HepG2 (cell line): ENCODE measurements around the gene ACOXL. TPM values are rescaled to one million over a fixed set of nuclear protein-coding genes. Genes with fewer than 3 reads are reported as not detected.

Source experiments
- ATAC-seq: fragments of 200-7000 bp; cut with Tn5 transposase; 3 replicates; pipeline ENCODE4 v1.9.1; 2020; ENCODE audit warnings: mild to moderate bottlenecking, moderate library complexity
- BruUV-seq: library from RNA; stranded (reverse); fragments of 400-500 nt; replicated peaks from 2 replicates; lab custom pipeline; 2021; lab: Mats Ljungman, UMichigan
- CTCF ChIA-PET: fragments of 300-600 bp; formaldehyde crosslinking; extraction: SDS; loops from one replicate; lab custom pipeline; 2021; ENCODE audit warnings: low total read pairs, inconsistent platforms, low intra/inter-chr PET ratio; lab: Yijun Ruan, JAX
- POLR2A ChIA-PET: fragments of 350-600 bp; sonication (Branson Sonifier 250); formaldehyde crosslinking; loops from one replicate; lab custom pipeline; 2020; ENCODE audit warnings: antibody characterized with exemption, inconsistent platforms; lab: Yijun Ruan, JAX
- DNase-seq: peaks from one replicate; pipeline ENCODE4 v3.0.0-alpha.2; 2015; ENCODE audit warnings: low spot score
- FAIRE-seq: peaks from 3 replicates; lab custom pipeline; 2011; peaks lifted over from hg19 to GRCh38; lab: Jason Lieb, UNC
- H2AFZ ChIP-seq: one replicate; pipeline ENCODE4 v1.6.1; 2011; ENCODE audit warnings: low read length, inconsistent platforms
- H3K27ac ChIP-seq: fragments of 300-600 bp; 3 replicates; pipeline ENCODE4 v1.8.0; 2011; ENCODE audit warnings: mixed run types, mild to moderate bottlenecking, mixed read lengths, low read length, inconsistent platforms; ENCODE audit not compliant: insufficient read depth; ENCODE audit errors: extremely low read length
- H3K27me3 ChIP-seq, 2 experiments: fragments of 200-600 bp in 1 of 2; 2 replicates in 1 of 2; 3 replicates in 1 of 2; pipeline versions ENCODE4 v1.6.0 to v1.8.0; 2011; ENCODE audit warnings: low read length in 2 of 2, mild to moderate bottlenecking in 2 of 2, moderate library complexity in 2 of 2, inconsistent platforms in 1 of 2; ENCODE audit not compliant: insufficient read depth in 2 of 2, control insufficient read depth in 1 of 2
- H3K36me3 ChIP-seq, 2 experiments: fragments of 200-600 bp in 1 of 2; replicated peaks in 1 of 2; 2 replicates in 1 of 2; 3 replicates in 1 of 2; pipeline versions ENCODE4 v1.5.1 to v1.8.0; 2011; ENCODE audit warnings: low read length in 2 of 2, inconsistent platforms in 1 of 2; ENCODE audit not compliant: insufficient read depth in 2 of 2, control insufficient read depth in 1 of 2
- H3K4me1 ChIP-seq: 2 replicates; pipeline ENCODE4 v1.5.1; 2012; ENCODE audit warnings: low read length, inconsistent platforms; ENCODE audit not compliant: insufficient read depth
- H3K4me2 ChIP-seq: 2 replicates; pipeline ENCODE4 v1.6.0; 2011; ENCODE audit warnings: low read depth, low read length, inconsistent platforms
- H3K4me3 ChIP-seq, 3 experiments: fragments of 200-600 bp in 1 of 3; sonication (generic), shearing (Covaris generic) in 1 of 3; replicated peaks in 1 of 3; 2 replicates each; pipeline ENCODE4 v1.5.1; 2011 to 2016; ENCODE audit warnings: low read length in 3 of 3, inconsistent platforms in 2 of 3, low read depth in 2 of 3, mild to moderate bottlenecking in 2 of 3, control low read depth in 1 of 3, mixed read lengths in 1 of 3; ENCODE audit not compliant: insufficient read depth in 1 of 3
- H3K79me2 ChIP-seq: one replicate; pipeline ENCODE4 v1.6.1; 2011; ENCODE audit warnings: low read length, inconsistent platforms; ENCODE audit not compliant: insufficient read depth
- H3K9ac ChIP-seq: 2 replicates; pipeline ENCODE4 v1.6.0; 2011; ENCODE audit warnings: mild to moderate bottlenecking, low read depth, low read length, inconsistent platforms; ENCODE audit not compliant: insufficient read depth
- H3K9me3 ChIP-seq: 2 replicates; pipeline ENCODE4 v1.5.1; 2012; ENCODE audit warnings: mild to moderate bottlenecking, low read length
- H4K20me1 ChIP-seq: 2 replicates; pipeline ENCODE4 v1.6.0; 2011; ENCODE audit warnings: inconsistent platforms, mild to moderate bottlenecking, low read length, moderate library complexity; ENCODE audit not compliant: insufficient read depth
- ATRX ChIP-seq: sonication (generic); formaldehyde crosslinking; IDR thresholded peaks from 2 replicates; pipeline ENCODE4 v1.4.0; 2020; ENCODE audit warnings: missing genetic modification reagents, borderline replicate concordance
- NFIB ChIP-seq: sonication (generic); formaldehyde crosslinking; IDR thresholded peaks from 2 replicates; pipeline ENCODE4 v1.9.0; 2021; ENCODE audit warnings: missing genetic modification reagents, mild to moderate bottlenecking, borderline replicate concordance
- PHF20 ChIP-seq: sonication (generic); formaldehyde crosslinking; IDR thresholded peaks from 2 replicates; pipeline ENCODE4 v1.5.0; 2020; ENCODE audit warnings: mild to moderate bottlenecking, missing genetic modification reagents
- SMARCE1 ChIP-seq: fragments of 450-650 bp; IDR thresholded peaks from 2 replicates; pipeline ENCODE4 v1.6.1; 2017; ENCODE audit warnings: borderline replicate concordance
- ZKSCAN1 ChIP-seq: fragments of 150-350 bp; IDR thresholded peaks from 2 replicates; pipeline ENCODE4 v1.6.1; 2014; ENCODE audit warnings: low read length
- ZNF143 ChIP-seq: sonication (generic); formaldehyde crosslinking; IDR thresholded peaks from 2 replicates; pipeline ENCODE4 v1.4.0; 2020; ENCODE audit warnings: missing genetic modification reagents
- ZNF180 ChIP-seq: sonication (generic); formaldehyde crosslinking; IDR thresholded peaks from 2 replicates; pipeline ENCODE4 v1.4.0; 2020; ENCODE audit warnings: low read depth, missing genetic modification reagents, borderline replicate concordance
- ZNF747 ChIP-seq: sonication (generic); formaldehyde crosslinking; IDR thresholded peaks from 2 replicates; pipeline ENCODE4 v1.8.1; 2023; ENCODE audit warnings: missing genetic modification reagents, mild to moderate bottlenecking, borderline replicate concordance
- WGBS: methylation state at CpG from one replicate; pipeline ENCODE4 v1.1.6; 2017; ENCODE audit warnings: low lambda C conversion rate; 5-methylcytosine and 5-hydroxymethylcytosine counted together
- in situ Hi-C: cut with HindIII; loops from 2 replicates; pipeline ENCODE4 v1.10.0; 2017; ENCODE audit warnings: low pct_unique_long_range_greater_than_20kb; ENCODE audit not compliant: extremely low pct_ligation_motif_present
- intact Hi-C: fragments of 100-400 bp; cut with micrococcal nuclease; formaldehyde crosslinking; loops from one replicate; pipeline ENCODE4 v1.10.0; 2022; ENCODE audit not compliant: unreplicated experiment
- polyA plus RNA-seq, 8 experiments: library from polyadenylated mRNA; depleted of rRNA in 3 of 8; stranded (reverse) in 7 of 8; unstranded in 1 of 8; fragments of >200 nt; fragmentation: Illumina TruSeq in 4 of 8; extraction: Trizol in 4 of 8; gene quantifications; 2 replicates each; pipeline versions ENCODE4 v1.2.1 to v1.2.3, GENCODE V29; 2011 to 2016; ENCODE audit warnings: low read depth in 4 of 8, missing spikeins in 1 of 8, mixed read lengths in 1 of 8; ENCODE audit not compliant: insufficient read depth in 1 of 8
- total RNA-seq, 5 experiments: library from RNA; depleted of rRNA; stranded (reverse); fragments of >200 nt; fragmentation: Illumina TruSeq; extraction: Trizol; gene quantifications; 2 replicates each; pipeline ENCODE4 v1.2.3, GENCODE V29; 2016; ENCODE audit warnings: low read depth in 1 of 5
- TF ChIP-seq, protein P1 (sequence below), 2 experiments: sonication (generic) in 1 of 2; formaldehyde crosslinking in 1 of 2; IDR thresholded peaks; 2 replicates each; pipeline versions ENCODE4 v1.5.1 to v1.6.1; 2011 to 2020; ENCODE audit warnings: borderline replicate concordance in 1 of 2, low read depth in 1 of 2, low read length in 1 of 2, mild to moderate bottlenecking in 1 of 2, missing genetic modification reagents in 1 of 2, moderate library complexity in 1 of 2
- TF ChIP-seq, protein P2 (sequence below): sonication (generic); formaldehyde crosslinking; IDR thresholded peaks from 2 replicates; pipeline ENCODE4; 2020; ENCODE audit warnings: missing genetic modification reagents, mild to moderate bottlenecking, borderline replicate concordance
- TF ChIP-seq, protein P3 (sequence below): sonication (generic); formaldehyde crosslinking; IDR thresholded peaks from 2 replicates; pipeline ENCODE4 v1.4.0; 2020; ENCODE audit warnings: missing genetic modification reagents

The ACOXL gene
- total and polyA plus RNA-seq, 2 of the 13 experiments (the other 11 are each of a cell fraction or from before 2014, with no cell fraction given) = not detected

DNA sequence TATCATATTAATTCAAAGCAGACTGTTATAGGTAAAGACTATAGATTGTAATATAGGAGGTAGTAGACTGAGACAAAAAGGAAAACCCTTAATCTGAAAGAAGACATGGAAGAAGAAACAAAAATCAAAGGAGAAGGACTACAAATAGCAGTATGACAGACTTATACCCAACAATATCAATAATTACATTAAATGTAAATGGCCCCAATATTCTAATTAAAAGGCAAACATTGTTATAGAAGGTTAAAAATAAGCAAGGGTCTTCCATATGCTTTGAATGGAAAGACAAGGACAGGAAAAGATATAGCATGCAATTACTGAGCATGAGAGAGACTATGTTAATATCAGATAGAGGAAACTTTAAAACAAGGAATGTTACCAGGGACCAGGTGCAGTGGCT lies 278.8 kb downstream of the ACOXL start (continued):
- TF ChIP-seq NFIB (no peak), SMARCE1 (no peak)
- TF ChIP-seq, protein P1, sequence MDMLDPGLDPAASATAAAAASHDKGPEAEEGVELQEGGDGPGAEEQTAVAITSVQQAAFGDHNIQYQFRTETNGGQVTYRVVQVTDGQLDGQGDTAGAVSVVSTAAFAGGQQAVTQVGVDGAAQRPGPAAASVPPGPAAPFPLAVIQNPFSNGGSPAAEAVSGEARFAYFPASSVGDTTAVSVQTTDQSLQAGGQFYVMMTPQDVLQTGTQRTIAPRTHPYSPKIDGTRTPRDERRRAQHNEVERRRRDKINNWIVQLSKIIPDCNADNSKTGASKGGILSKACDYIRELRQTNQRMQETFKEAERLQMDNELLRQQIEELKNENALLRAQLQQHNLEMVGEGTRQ (IDR thresholded peaks at IDR 0.05; ENCODE audit: low read depth, low read length) = no peak
- TF ChIP-seq, protein P1 (CRISPR knock-in tag; IDR thresholded peaks at IDR 0.05; ENCODE audit: borderline replicate concordance) = no peak
- TF ChIP-seq, protein P2, sequence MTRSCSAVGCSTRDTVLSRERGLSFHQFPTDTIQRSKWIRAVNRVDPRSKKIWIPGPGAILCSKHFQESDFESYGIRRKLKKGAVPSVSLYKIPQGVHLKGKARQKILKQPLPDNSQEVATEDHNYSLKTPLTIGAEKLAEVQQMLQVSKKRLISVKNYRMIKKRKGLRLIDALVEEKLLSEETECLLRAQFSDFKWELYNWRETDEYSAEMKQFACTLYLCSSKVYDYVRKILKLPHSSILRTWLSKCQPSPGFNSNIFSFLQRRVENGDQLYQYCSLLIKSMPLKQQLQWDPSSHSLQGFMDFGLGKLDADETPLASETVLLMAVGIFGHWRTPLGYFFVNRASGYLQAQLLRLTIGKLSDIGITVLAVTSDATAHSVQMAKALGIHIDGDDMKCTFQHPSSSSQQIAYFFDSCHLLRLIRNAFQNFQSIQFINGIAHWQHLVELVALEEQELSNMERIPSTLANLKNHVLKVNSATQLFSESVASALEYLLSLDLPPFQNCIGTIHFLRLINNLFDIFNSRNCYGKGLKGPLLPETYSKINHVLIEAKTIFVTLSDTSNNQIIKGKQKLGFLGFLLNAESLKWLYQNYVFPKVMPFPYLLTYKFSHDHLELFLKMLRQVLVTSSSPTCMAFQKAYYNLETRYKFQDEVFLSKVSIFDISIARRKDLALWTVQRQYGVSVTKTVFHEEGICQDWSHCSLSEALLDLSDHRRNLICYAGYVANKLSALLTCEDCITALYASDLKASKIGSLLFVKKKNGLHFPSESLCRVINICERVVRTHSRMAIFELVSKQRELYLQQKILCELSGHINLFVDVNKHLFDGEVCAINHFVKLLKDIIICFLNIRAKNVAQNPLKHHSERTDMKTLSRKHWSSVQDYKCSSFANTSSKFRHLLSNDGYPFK (CRISPR knock-in tag) = no peak

DNA sequence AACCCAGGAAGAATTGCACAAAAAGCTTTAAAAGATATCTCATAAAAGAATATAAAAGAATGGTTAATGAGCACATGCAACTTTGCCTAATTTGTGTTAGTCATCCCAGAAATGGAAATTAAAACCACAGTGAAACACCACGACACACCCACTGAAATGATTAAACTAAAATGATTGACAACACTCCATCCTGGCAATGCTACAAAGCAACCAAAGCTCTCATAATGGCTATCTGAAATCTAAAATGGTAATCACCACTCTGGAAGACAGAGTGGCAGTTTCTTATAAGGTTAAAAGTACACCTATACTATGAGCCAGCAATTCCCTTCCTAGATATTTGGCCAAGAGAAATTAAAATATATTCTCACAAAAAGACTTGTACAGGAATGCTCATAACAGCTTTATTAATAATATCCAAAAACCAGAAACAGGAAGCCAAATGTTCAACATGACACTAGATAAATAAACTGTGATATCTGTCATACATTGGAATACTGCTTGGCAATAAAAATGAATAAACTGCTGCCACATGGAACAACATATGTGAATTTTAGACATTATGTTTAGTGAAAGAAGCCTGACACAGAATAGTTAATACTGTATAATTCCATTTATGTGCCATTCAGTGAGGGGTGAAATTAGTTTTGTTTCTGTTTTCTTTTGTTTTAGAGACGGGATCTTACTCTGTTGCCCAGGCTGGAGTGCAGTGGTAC lies 283.1 kb downstream of the ACOXL start:
- no peaks in the 10 kb centered on the region for H3K9me3 ChIP-seq
- in situ Hi-C loops (no loop called here), intact Hi-C loops (no loop called here)
- H3K27ac ChIP-seq = no peak overlapping the region
- H3K36me3 ChIP-seq = no peaks in the 10 kb centered on the region
- H3K4me3 ChIP-seq = no peak overlapping the region
- ChIA-PET POLR2A (no interaction called here), CTCF (no interaction called here)
- 6% methylated on average over 2 of the region's 2 CpGs for WGBS
- H2AFZ ChIP-seq = no peak overlapping the region
- DNase-seq (no peak), FAIRE-seq (no peak), ATAC-seq (no peak)
- peaks cover 6% of the 10 kb centered on the region for H3K4me1 ChIP-seq
- BruUV-seq = no TSS peak
- H3K9ac ChIP-seq = no peak overlapping the region
- no peaks in the 10 kb centered on the region for H4K20me1 ChIP-seq
- H3K4me2 ChIP-seq = no peak overlapping the region
- H3K27me3 ChIP-seq = no peaks in the 10 kb centered on the region
- no peaks in the 10 kb centered on the region for H3K79me2 ChIP-seq
- no peak for TF ChIP-seq ZNF143 (CRISPR knock-in tag)
- no peak for TF ChIP-seq PHF20
- TF ChIP-seq ZNF747 = no peak
- TF ChIP-seq, protein P3, sequence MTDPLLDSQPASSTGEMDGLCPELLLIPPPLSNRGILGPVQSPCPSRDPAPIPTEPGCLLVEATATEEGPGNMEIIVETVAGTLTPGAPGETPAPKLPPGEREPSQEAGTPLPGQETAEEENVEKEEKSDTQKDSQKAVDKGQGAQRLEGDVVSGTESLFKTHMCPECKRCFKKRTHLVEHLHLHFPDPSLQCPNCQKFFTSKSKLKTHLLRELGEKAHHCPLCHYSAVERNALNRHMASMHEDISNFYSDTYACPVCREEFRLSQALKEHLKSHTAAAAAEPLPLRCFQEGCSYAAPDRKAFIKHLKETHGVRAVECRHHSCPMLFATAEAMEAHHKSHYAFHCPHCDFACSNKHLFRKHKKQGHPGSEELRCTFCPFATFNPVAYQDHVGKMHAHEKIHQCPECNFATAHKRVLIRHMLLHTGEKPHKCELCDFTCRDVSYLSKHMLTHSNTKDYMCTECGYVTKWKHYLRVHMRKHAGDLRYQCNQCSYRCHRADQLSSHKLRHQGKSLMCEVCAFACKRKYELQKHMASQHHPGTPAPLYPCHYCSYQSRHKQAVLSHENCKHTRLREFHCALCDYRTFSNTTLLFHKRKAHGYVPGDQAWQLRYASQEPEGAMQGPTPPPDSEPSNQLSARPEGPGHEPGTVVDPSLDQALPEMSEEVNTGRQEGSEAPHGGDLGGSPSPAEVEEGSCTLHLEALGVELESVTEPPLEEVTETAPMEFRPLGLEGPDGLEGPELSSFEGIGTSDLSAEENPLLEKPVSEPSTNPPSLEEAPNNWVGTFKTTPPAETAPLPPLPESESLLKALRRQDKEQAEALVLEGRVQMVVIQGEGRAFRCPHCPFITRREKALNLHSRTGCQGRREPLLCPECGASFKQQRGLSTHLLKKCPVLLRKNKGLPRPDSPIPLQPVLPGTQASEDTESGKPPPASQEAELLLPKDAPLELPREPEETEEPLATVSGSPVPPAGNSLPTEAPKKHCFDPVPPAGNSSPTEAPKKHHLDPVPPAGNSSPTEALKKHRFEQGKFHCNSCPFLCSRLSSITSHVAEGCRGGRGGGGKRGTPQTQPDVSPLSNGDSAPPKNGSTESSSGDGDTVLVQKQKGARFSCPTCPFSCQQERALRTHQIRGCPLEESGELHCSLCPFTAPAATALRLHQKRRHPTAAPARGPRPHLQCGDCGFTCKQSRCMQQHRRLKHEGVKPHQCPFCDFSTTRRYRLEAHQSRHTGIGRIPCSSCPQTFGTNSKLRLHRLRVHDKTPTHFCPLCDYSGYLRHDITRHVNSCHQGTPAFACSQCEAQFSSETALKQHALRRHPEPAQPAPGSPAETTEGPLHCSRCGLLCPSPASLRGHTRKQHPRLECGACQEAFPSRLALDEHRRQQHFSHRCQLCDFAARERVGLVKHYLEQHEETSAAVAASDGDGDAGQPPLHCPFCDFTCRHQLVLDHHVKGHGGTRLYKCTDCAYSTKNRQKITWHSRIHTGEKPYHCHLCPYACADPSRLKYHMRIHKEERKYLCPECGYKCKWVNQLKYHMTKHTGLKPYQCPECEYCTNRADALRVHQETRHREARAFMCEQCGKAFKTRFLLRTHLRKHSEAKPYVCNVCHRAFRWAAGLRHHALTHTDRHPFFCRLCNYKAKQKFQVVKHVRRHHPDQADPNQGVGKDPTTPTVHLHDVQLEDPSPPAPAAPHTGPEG (CRISPR knock-in tag) = no peak
- no peak for TF ChIP-seq ATRX (CRISPR knock-in tag)
- no peak for TF ChIP-seq ZKSCAN1
- no peak for TF ChIP-seq ZNF180 (CRISPR knock-in tag)
